T-cell (primary cell): ENCODE measurements around the gene PGAP3. TPM values are rescaled to one million over a fixed set of nuclear protein-coding genes. Genes with fewer than 3 reads are reported as not detected.

Experiments
- ATAC-seq, 4 experiments: fragments of 200-7000 bp in 3 of 4; fragments of 150-1000 bp in 1 of 4; cut with Tn5 transposase; replicated peaks in 1 of 4; 1 replicate in 3 of 4; 2 replicates in 1 of 4; pipeline ENCODE4 v1.10.0; 2021; ENCODE audit warnings: moderate library complexity in 3 of 4, mild to moderate bottlenecking in 2 of 4, moderate number of reproducible peaks in 1 of 4
- CTCF ChIA-PET, 2 donors: fragments of 300-600 bp; sonication (Branson Sonifier 250); formaldehyde crosslinking; loops; one replicate each; lab custom pipeline; 2022; ENCODE audit warnings: antibody characterized with exemption in 2 of 2; lab: Charles Lee
- POLR2A ChIA-PET, 2 donors: fragments of 300-600 bp; sonication (Branson Sonifier 250); formaldehyde crosslinking; loops; one replicate each; lab custom pipeline; 2022; ENCODE audit warnings: antibody characterized with exemption in 2 of 2; lab: Charles Lee
- DNase-seq, 35 experiments: peaks; one replicate each; pipeline versions ENCODE4 v3.0.0 to v3.0.0-alpha.2; 2013 to 2023
- H3K27ac ChIP-seq: one replicate; pipeline ENCODE4 v1.5.1; 2013; ENCODE audit warnings: low read length
- H3K27me3 ChIP-seq, 2 experiments: replicated peaks in 1 of 2; 1 replicate in 1 of 2; 2 replicates in 1 of 2; pipeline versions ENCODE4 v1.6.1 to v1.7.0; 2013; ENCODE audit warnings: low read length in 1 of 2, mixed read lengths in 1 of 2; ENCODE audit not compliant: control insufficient read depth in 2 of 2, insufficient read depth in 2 of 2; ENCODE audit errors: extremely low read depth in 1 of 2
- H3K36me3 ChIP-seq, 2 donors: 1 replicate in 1 of 2; 2 replicates in 1 of 2; pipeline versions ENCODE4 v1.6.1 to v1.7.0; 2013; ENCODE audit warnings: low read length in 1 of 2; ENCODE audit not compliant: control insufficient read depth in 2 of 2, insufficient read depth in 1 of 2; ENCODE audit errors: extremely low read depth in 1 of 2
- H3K4me1 ChIP-seq, 2 experiments: 1 replicate in 1 of 2; 2 replicates in 1 of 2; pipeline versions ENCODE4 v1.6.1 to v1.7.0; 2013; ENCODE audit warnings: low read length in 2 of 2, mixed read lengths in 1 of 2; ENCODE audit not compliant: insufficient read depth in 2 of 2, control insufficient read depth in 1 of 2; ENCODE audit errors: extremely low read depth in 1 of 2
- H3K4me3 ChIP-seq, 2 donors: 1 replicate in 1 of 2; 2 replicates in 1 of 2; pipeline versions ENCODE4 v1.5.1 to v1.7.0; 2013; ENCODE audit warnings: mild to moderate bottlenecking in 2 of 2, low read length in 1 of 2, moderate library complexity in 1 of 2; ENCODE audit not compliant: control insufficient read depth in 1 of 2; ENCODE audit errors: extremely low read depth in 1 of 2
- H3K9me3 ChIP-seq: 2 replicates; pipeline ENCODE4 v1.7.0; 2013
- H3K27ac Mint-ChIP-seq, 2 donors: one replicate each; pipeline ENCODE4 v1.8.0; 2020 to 2021; ENCODE audit warnings: mild to moderate bottlenecking in 2 of 2, mixed read lengths in 2 of 2
- H3K27me3 Mint-ChIP-seq, 2 donors: one replicate each; pipeline ENCODE4 v1.8.0; 2021 to 2022; ENCODE audit warnings: mixed read lengths in 2 of 2
- H3K36me3 Mint-ChIP-seq: one replicate; pipeline ENCODE4 v1.8.0; 2021; ENCODE audit warnings: mixed read lengths
- H3K4me1 Mint-ChIP-seq, 3 donors: one replicate each; pipeline ENCODE4 v1.8.0; 2020 to 2022; ENCODE audit warnings: mixed read lengths in 3 of 3, mild to moderate bottlenecking in 1 of 3
- H3K4me3 Mint-ChIP-seq, 3 donors: one replicate each; pipeline ENCODE4 v1.8.0; 2020 to 2022; ENCODE audit warnings: mild to moderate bottlenecking in 3 of 3, mixed read lengths in 3 of 3, moderate library complexity in 3 of 3
- H3K9me3 Mint-ChIP-seq, 3 donors: one replicate each; pipeline ENCODE4 v1.8.0; 2020 to 2022; ENCODE audit warnings: mixed read lengths in 3 of 3
- WGBS: methylation state at CpG from one replicate; pipeline ENCODE4 v1.1.5; 2013; ENCODE audit warnings: missing lambda C conversion rate; ENCODE audit not compliant: insufficient coverage; 5-methylcytosine and 5-hydroxymethylcytosine counted together
- total RNA-seq, 35 experiments: library from RNA in 6 of 35; stranded (reverse) in 6 of 35; fragments of 120-200 nt in 1 of 35; gene quantifications; one replicate each; pipeline versions ENCODE4 v1.2.1 to v1.2.4 and lab custom pipeline; 2013 to 2026

PGAP3 gene
- total RNA-seq, 5 donors from 2014 or later (not counting 1 experiment from before 2014, with no cell fraction given): 27.9 to 34.3 (median 31.7) TPM

DNA sequence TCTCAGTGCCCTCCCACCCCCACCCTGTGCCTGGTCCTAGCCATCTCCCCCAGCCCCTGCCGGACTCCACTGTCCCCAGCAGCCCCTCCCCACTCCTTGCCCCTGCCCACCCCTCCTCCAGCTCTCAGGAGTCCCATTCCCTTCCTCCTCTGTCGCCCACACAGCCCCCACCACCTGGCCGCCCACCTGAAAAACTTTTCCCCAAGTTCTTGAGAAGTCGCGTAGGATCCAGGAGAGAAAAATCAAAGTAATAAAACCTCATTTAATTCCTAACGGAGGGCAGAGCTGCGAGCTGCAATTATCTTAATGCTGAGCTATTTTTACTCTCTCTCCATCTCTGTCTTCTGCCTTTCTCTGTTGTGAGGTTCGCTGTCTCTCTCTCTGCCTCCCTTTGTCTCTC, 63.5 kb downstream of the PGAP3 start:
- no peak for ATAC-seq
- DNase-seq: no peak
- Histone ChIP-seq H3K27ac (no peak overlapping the region), H3K36me3 (no peaks in the 10 kb centered on the region), H3K9me3 (no peaks in the 10 kb centered on the region), H3K4me3 (no peak overlapping the region), H3K4me1 (peaks cover 14 to 41% of the 10 kb centered on the region in 2 experiments), H3K27me3 (peaks cover 0 to 59% of the 10 kb centered on the region in 2 experiments)
- Mint-ChIP-seq H3K36me3 (no peaks in the 10 kb centered on the region), H3K4me3 (peak overlapping the region in 1 of 3 donors; percentile 66), H3K27me3 (peaks cover 31% of the 10 kb centered on the region in 2 donors), H3K27ac (no peak overlapping the region), H3K9me3 (no peaks in the 10 kb centered on the region), H3K4me1 (peaks cover 20 to 36% (median 30%) of the 10 kb centered on the region in 3 donors)
- POLR2A ChIA-PET: no interaction called here
- CTCF ChIA-PET: interaction anchor here (0.6 to 0.9 kb wide), 5 partner anchors 14 to 322 kb away, joined by 3 to 6 read pairs (median 4); no protein-coding TSS in a partner anchor
- whole genome bisulfite sequencing: 88% methylated on average over 5 of the region's 8 CpGs

- Histone ChIP-seq H3K4me1 (peaks cover 14 to 45% of the 10 kb centered on the region in 2 experiments), H3K4me3 (no peak overlapping the region), H3K27ac (no peak overlapping the region), H3K36me3 (no peaks in the 10 kb centered on the region), H3K27me3 (peaks cover 0 to 55% of the 10 kb centered on the region in 2 experiments), H3K9me3 (no peaks in the 10 kb centered on the region)
- WGBS: 0% methylated on average over 11 of the region's 16 CpGs
- H3K4me1 Mint-ChIP-seq: peaks cover 22 to 36% (median 30%) of the 10 kb centered on the region in 3 donors
- DNase-seq (peak; percentile 52 to 89 (median 78)), ATAC-seq (peak; percentile 61 to 68 (median 64))
- H3K27me3 Mint-ChIP-seq: peaks cover 26 to 27% of the 10 kb centered on the region in 2 donors
- H3K27ac Mint-ChIP-seq: no peak overlapping the region
- POLR2A ChIA-PET: no interaction called here
- CTCF ChIA-PET: interaction anchor here (0.6 to 3.3 kb wide), 16 partner anchors 9 to 443 kb away, joined by 3 to 40 read pairs (median 4); partner anchors contain the start of gene PNMT (in 1 of the 2)
- no peaks in the 10 kb centered on the region for H3K36me3 Mint-ChIP-seq
- H3K9me3 Mint-ChIP-seq: no peaks in the 10 kb centered on the region
- peak overlapping the region in 1 of 3 donors; percentile 21 for H3K4me3 Mint-ChIP-seq
Observed at GRCh38 chr17:39623356-39623950, 64.4 kb downstream of the PGAP3 start.

DNA sequence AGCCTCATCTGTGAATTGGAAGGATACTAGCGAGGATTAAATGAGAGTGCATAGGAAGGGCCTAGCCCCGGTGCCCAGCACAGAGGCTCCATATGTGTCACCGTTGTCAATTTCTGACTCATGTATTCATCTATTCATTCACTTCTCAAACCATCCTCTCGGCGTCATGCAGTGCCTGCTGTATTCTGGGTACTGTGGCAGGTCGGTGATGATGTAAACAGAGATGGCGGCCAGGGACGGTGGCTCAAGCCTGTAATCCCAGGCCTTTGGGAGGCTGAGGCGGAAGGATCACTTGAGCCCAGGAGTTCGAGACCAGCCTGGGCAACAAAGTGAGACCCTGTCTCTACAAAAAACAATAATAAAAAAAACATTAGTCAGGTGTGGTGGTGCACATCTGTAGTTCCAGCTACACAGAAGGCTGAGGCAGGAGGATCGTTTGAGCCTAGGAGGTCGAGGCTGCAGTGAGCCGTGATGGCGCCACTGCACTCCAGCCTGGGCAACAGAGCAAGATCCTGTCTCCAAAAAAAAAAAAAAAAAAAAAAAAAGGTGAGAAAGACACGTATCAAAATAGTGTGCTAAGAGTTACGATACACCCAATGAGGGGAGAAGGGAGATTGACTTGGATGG, 65.4 kb downstream of the PGAP3 start:
- ATAC-seq: peak; percentile 4 to 13 (median 7)
- Histone ChIP-seq H3K9me3 (no peaks in the 10 kb centered on the region), H3K27me3 (peaks cover 0 to 48% of the 10 kb centered on the region in 2 experiments), H3K4me1 (peaks cover 14 to 49% of the 10 kb centered on the region in 2 experiments), H3K4me3 (peak overlapping the region in 1 of 2 donors; percentile 18), H3K27ac (peak overlapping the region; percentile 38), H3K36me3 (no peaks in the 10 kb centered on the region)
- CTCF ChIA-PET: interaction anchor here (0.6 to 3.3 kb wide), 18 partner anchors 9 to 444 kb away, joined by 3 to 40 read pairs (median 4); partner anchors contain the start of genes ORMDL3 (in 1 of the 2), PNMT (in 1 of the 2) and PSMD3 (in 1 of the 2)
- Mint-ChIP-seq H3K27ac (peak overlapping the region; percentile 71 to 76), H3K4me3 (peak overlapping the region; percentile 51 to 69 (median 62)), H3K27me3 (peaks cover 19 to 22% of the 10 kb centered on the region in 2 donors), H3K9me3 (no peaks in the 10 kb centered on the region), H3K36me3 (no peaks in the 10 kb centered on the region), H3K4me1 (peaks cover 25 to 32% (median 31%) of the 10 kb centered on the region in 3 donors)
- peak in 11 of 35 experiments; percentile 7 to 61 (median 20) for DNase-seq
- POLR2A ChIA-PET: interaction anchor here in 1 of 2 donors (0.7 kb wide), 1 partner anchor 30 kb away, joined by 13 read pairs; no protein-coding TSS in a partner anchor
- WGBS: 20% methylated on average over 1 of the region's 16 CpGs

- Histone ChIP-seq H3K9me3 (no peaks in the 10 kb centered on the region), H3K4me1 (peaks cover 13 to 49% of the 10 kb centered on the region in 2 experiments), H3K27me3 (peaks cover 0 to 48% of the 10 kb centered on the region in 2 experiments), H3K36me3 (no peaks in the 10 kb centered on the region), H3K4me3 (peak overlapping the region; percentile 17 to 18), H3K27ac (peak overlapping the region; percentile 38)
- Mint-ChIP-seq H3K9me3 (no peaks in the 10 kb centered on the region), H3K27me3 (peaks cover 17 to 20% of the 10 kb centered on the region in 2 donors), H3K4me1 (peaks cover 25 to 31% (median 30%) of the 10 kb centered on the region in 3 donors), H3K36me3 (no peaks in the 10 kb centered on the region), H3K27ac (peak overlapping the region; percentile 71 to 76), H3K4me3 (peak overlapping the region; percentile 51 to 69 (median 62))
- DNase-seq: peak; percentile 51 to 98 (median 83)
- CTCF ChIA-PET: interaction anchor here (0.5 to 3.3 kb wide), 37 partner anchors 8 to 491 kb away, joined by 3 to 40 read pairs (median 3); partner anchors contain the start of genes MIEN1 (in 1 of the 2), ORMDL3 (in 1 of the 2), PGAP3 (in 1 of the 2) and PSMD3 (in 1 of the 2)
- 13% methylated on average over 23 of the region's 26 CpGs for WGBS
- peak; percentile 64 to 83 (median 70) for ATAC-seq
- POLR2A ChIA-PET: interaction anchor here in 1 of 2 donors (0.6 to 0.7 kb wide), 2 partner anchors 31 to 42 kb away, joined by 3 to 13 read pairs; no protein-coding TSS in a partner anchor
Observed at GRCh38 chr17:39621523-39622379, 66.1 kb downstream of the PGAP3 start.

Other genes starting within 250 kb of the PGAP3 start
- 10 to 100 TPM; 41.4 to 55.6 (median 52.6) TPM for gene MED1, start 236.8 kb downstream of the PGAP3 start, total RNA-seq
- gene CDK12, start 226.6 kb downstream of the PGAP3 start, total RNA-seq: 100 to 1,000 TPM in 4 of 5 donors, 10 to 100 TPM in 1; 95.6 to 108 (median 104) TPM
- not detected for gene NEUROD2, start 80.1 kb downstream of the PGAP3 start, total RNA-seq
- gene PPP1R1B, start 61.1 kb downstream of the PGAP3 start, total RNA-seq: under 1 TPM in 4 of 5 donors, not detected in 1; 0.12 to 0.35 (median 0.18) TPM
- 100 to 1,000 TPM in 2 of 5 donors, 10 to 100 TPM in 3; 81.3 to 146 (median 99.7) TPM for gene STARD3, start 50.9 kb downstream of the PGAP3 start, total RNA-seq
- 1 to 10 TPM; 2.2 to 7.8 (median 6.6) TPM for gene TCAP, start 22.7 kb downstream of the PGAP3 start, total RNA-seq
- gene PNMT, start 19.6 kb downstream of the PGAP3 start, total RNA-seq: under 1 TPM in 3 of 5 donors, not detected in 2; 0.35 to 0.56 (median 0.47) TPM
- 1 to 10 TPM; 4.1 to 8.8 (median 6.0) TPM for gene ERBB2, start 12.0 kb upstream of the PGAP3 start, total RNA-seq
- 10 to 100 TPM; 30.8 to 36.9 (median 32.1) TPM for gene MIEN1, start 42.5 kb upstream of the PGAP3 start, total RNA-seq
- gene GRB7, start 49.9 kb upstream of the PGAP3 start, total RNA-seq: under 1 TPM in 3 of 5 donors, not detected in 2; 0.19 to 0.41 (median 0.30) TPM
- 100 to 1,000 TPM in 3 of 5 donors, 10 to 100 TPM in 2; 78.1 to 112 (median 108) TPM for gene IKZF3, start 176.3 kb upstream of the PGAP3 start, total RNA-seq
- gene ZPBP2, start 180.1 kb upstream of the PGAP3 start, total RNA-seq: under 1 TPM in 1 of 5 donors, not detected in 4; 0.19 TPM
- 10 to 100 TPM; 29.3 to 68.0 (median 51.4) TPM for gene GSDMB, start 230.6 kb upstream of the PGAP3 start, total RNA-seq
- gene ORMDL3, start 239.5 kb upstream of the PGAP3 start, total RNA-seq: 100 to 1,000 TPM in 4 of 5 donors, 10 to 100 TPM in 1; 88.3 to 164 (median 124) TPM
- gene LRRC3C, start 239.7 kb upstream of the PGAP3 start, total RNA-seq: not detected